ENCODE data around the gene NUF2. TPM values are rescaled to one million over a fixed set of nuclear protein-coding genes. Genes with fewer than 3 reads are reported as not detected.
"Not testable (repeated sequence)": the region's sequence is repeated elsewhere in the genome, so short reads cannot be mapped to it uniquely, and the experiment has no call there.

The NUF2 gene
- total RNA-seq, 1 experiment from 2014 or later = 23.8 TPM

DNA sequence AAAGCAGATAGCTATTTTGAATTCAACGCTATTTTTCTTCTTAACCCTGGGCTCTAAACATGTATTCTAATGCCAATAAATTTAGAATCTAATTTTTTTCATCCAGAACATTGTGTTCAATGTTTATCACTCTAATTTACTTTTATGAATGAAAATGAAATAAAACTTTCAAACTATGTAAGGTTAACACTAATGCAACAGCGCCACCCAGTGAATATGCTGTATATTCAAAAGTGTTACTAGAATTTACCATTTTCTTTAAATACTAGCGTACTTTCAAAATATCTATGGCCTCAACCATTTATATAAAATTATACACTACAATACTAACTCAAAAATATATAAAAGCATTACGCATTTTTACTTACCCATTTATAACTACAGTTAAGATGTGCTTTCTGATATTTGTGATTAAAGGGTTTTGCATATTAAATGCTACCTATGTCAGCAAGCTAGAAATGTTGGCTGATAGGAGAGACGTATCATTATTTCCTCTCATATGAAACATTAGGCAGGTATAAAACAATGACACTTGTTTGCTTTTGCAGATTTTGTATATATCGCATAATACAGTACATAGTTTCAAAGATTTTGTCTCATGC, 5.9 kb upstream of the NUF2 start:
- CTCF ChIA-PET = interaction anchor here (0.6 to 6.1 kb wide), 50 partner anchors 9 to 1781 kb away, joined by 3 to 111 read pairs (median 4); partner anchors contain the start of genes CCDC190, RGS4 and RGS5
- no TSS peak for BruUV-seq (replicated peaks)

GRCh38 chr1:163320891-163321290, 863 bp upstream of the NUF2 start:
- H3K36me3 Mint-ChIP-seq (ENCODE audit: insufficient read depth, unreplicated experiment) = no peaks in the 10 kb centered on the region
- intact Hi-C loops (cut with micrococcal nuclease) = loop anchor here (5.0 kb wide), 1 partner anchor 824 kb away; the partner anchor contains the start of gene UHMK1
- no peaks in the 10 kb centered on the region for H3K9me3 Mint-ChIP-seq (ENCODE audit: unreplicated experiment)
- no peak for DNase-seq (ENCODE audit: unreplicated experiment)
- POLR2A ChIA-PET = interaction anchor here (0.6 to 2.1 kb wide), 5 partner anchors 9 to 467 kb away, joined by 3 to 12 read pairs (median 4); no protein-coding TSS in a partner anchor
- BruUV-seq (replicated peaks) = no TSS peak
- H3K4me1 Mint-ChIP-seq (ENCODE audit: insufficient read depth, unreplicated experiment) = peaks cover 25% of the 10 kb centered on the region
- H3K27me3 Mint-ChIP-seq (ENCODE audit: insufficient read depth, unreplicated experiment) = no peaks in the 10 kb centered on the region
- no peak for TF ChIP-seq CTCF (IDR thresholded peaks at IDR 0.05; ENCODE audit: unreplicated experiment)
- H3K4me3 Mint-ChIP-seq (ENCODE audit: unreplicated experiment) = peak overlapping the region; percentile 95
- CTCF ChIA-PET = interaction anchor here (0.5 to 3.0 kb wide), 8 partner anchors 15 to 473 kb away, joined by 3 to 13 read pairs (median 4); no protein-coding TSS in a partner anchor
- H3K27ac Mint-ChIP-seq (ENCODE audit: low read depth, unreplicated experiment) = peak overlapping the region; percentile 98

More for the DNA sequence above, 5.9 kb upstream of the NUF2 start:
- POLR2A ChIA-PET = interaction anchor here (1.3 to 1.9 kb wide), 2 partner anchors 11 to 462 kb away, joined by 5 to 7 read pairs; no protein-coding TSS in a partner anchor
- no peak overlapping the region for H3K27ac Mint-ChIP-seq (ENCODE audit: low read depth, unreplicated experiment)
- H3K27me3 Mint-ChIP-seq (ENCODE audit: insufficient read depth, unreplicated experiment) = no peaks in the 10 kb centered on the region
- intact Hi-C loops (cut with micrococcal nuclease) = loop anchor here (1.0 kb wide), 4 partner anchors 141 to 462 kb away; no protein-coding TSS in a partner anchor
- peak; percentile 68 for DNase-seq (ENCODE audit: unreplicated experiment)
- peaks cover 4% of the 10 kb centered on the region for H3K4me1 Mint-ChIP-seq (ENCODE audit: insufficient read depth, unreplicated experiment)
- H3K36me3 Mint-ChIP-seq (ENCODE audit: insufficient read depth, unreplicated experiment) = no peaks in the 10 kb centered on the region
- H3K9me3 Mint-ChIP-seq (ENCODE audit: unreplicated experiment) = no peaks in the 10 kb centered on the region
- TF ChIP-seq CTCF (IDR thresholded peaks at IDR 0.05; ENCODE audit: unreplicated experiment) = peak; percentile 61
- H3K4me3 Mint-ChIP-seq (ENCODE audit: unreplicated experiment) = no peak overlapping the region

DNA sequence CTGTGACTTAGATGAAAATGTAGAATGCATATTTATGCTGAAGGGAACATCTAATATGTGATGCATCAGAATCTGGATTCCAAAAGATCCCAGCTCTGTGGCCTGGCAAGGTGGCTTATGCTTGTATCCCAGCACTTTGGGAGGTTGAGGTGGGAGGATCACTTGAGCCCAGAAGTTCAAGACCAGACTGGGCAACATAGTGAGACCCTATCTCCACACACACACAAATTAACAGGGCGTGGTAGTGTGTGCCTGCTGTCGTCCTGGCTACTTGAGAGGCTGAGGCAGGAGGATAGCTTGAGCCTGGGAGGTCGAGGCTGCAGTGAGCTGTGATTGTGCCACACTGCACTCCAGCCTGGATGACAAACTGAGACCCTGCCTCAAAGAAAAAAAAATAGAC, 1.6 kb downstream of the NUF2 start:
- Mint-ChIP-seq H3K4me1 (ENCODE audit: insufficient read depth, unreplicated experiment) (peaks cover 35% of the 10 kb centered on the region), H3K4me3 (ENCODE audit: unreplicated experiment) (peak overlapping the region; percentile 95), H3K27ac (ENCODE audit: low read depth, unreplicated experiment) (peak overlapping the region; percentile 98)
- intact Hi-C loops (cut with micrococcal nuclease) = loop anchor here (5.0 kb wide), 1 partner anchor 826 kb away; the partner anchor contains the start of gene UHMK1
- CTCF ChIA-PET = interaction anchor here (0.6 to 2.4 kb wide), 5 partner anchors 35 to 499 kb away, joined by 3 to 8 read pairs (median 4); no protein-coding TSS in a partner anchor
- H3K9me3 Mint-ChIP-seq (ENCODE audit: unreplicated experiment); H3K27me3 Mint-ChIP-seq (ENCODE audit: insufficient read depth, unreplicated experiment); H3K36me3 Mint-ChIP-seq (ENCODE audit: insufficient read depth, unreplicated experiment); BruUV-seq (replicated peaks); DNase-seq (ENCODE audit: unreplicated experiment): not testable (repeated sequence)
- POLR2A ChIA-PET = interaction anchor here (1.2 to 3.4 kb wide), 2 partner anchors 12 to 15 kb away, joined by 3 to 16 read pairs; no protein-coding TSS in a partner anchor

GRCh38 chr1:163331116-163331515, 9.4 kb downstream of the NUF2 start:
- Mint-ChIP-seq H3K4me3 (ENCODE audit: unreplicated experiment) (no peak overlapping the region), H3K36me3 (ENCODE audit: insufficient read depth, unreplicated experiment) (peaks cover 16% of the 10 kb centered on the region), H3K9me3 (ENCODE audit: unreplicated experiment) (no peaks in the 10 kb centered on the region), H3K27ac (ENCODE audit: low read depth, unreplicated experiment) (no peak overlapping the region), H3K4me1 (ENCODE audit: insufficient read depth, unreplicated experiment) (peaks cover 19% of the 10 kb centered on the region), H3K27me3 (ENCODE audit: insufficient read depth, unreplicated experiment) (no peaks in the 10 kb centered on the region)
- CTCF ChIA-PET = interaction anchor here (1.2 kb wide), 1 partner anchor 483 kb away, joined by 7 read pairs; no protein-coding TSS in a partner anchor
- DNase-seq (ENCODE audit: unreplicated experiment) = no peak
- intact Hi-C loops (cut with micrococcal nuclease) = no loop called here
- no TSS peak for BruUV-seq (replicated peaks)
- TF ChIP-seq CTCF (IDR thresholded peaks at IDR 0.05; ENCODE audit: unreplicated experiment) = no peak
- POLR2A ChIA-PET = no interaction called here
